HCT116 (cell line): ENCODE results near the gene TCEAL9. TPM values are rescaled to one million over a fixed set of nuclear protein-coding genes. Genes with fewer than 3 reads are reported as not detected.

Experiments used
- ATAC-seq: fragments of 200-7000 bp; cut with Tn5 transposase; 2 replicates; pipeline ENCODE4 v1.9.1; 2020; ENCODE audit warnings: mild to moderate bottlenecking, moderate library complexity
- BruUV-seq: library from RNA; stranded (reverse); fragments of 400-500 nt; replicated peaks from 2 replicates; lab custom pipeline; 2021; lab: Mats Ljungman, UMichigan
- CTCF ChIA-PET: fragments of 300-600 bp; sonication (Branson Sonifier 250); formaldehyde crosslinking; loops from one replicate; lab custom pipeline; 2021; ENCODE audit warnings: antibody characterized with exemption; lab: Charles Lee
- POLR2A ChIA-PET: fragments of 300-600, 350-600 bp; sonication (Branson Sonifier 250); formaldehyde crosslinking; loops from one replicate; lab custom pipeline; 2021; ENCODE audit warnings: antibody characterized with exemption; lab: Charles Lee
- RAD21 ChIA-PET, 2 experiments: fragments of 300-600 bp; sonication (Branson Sonifier 250); formaldehyde crosslinking; loops; one replicate each; lab custom pipeline; 2023; ENCODE audit warnings: low total read pairs in 2 of 2; ENCODE audit not compliant: uncharacterized antibody in 2 of 2, unreplicated experiment in 2 of 2, low non-redundant PET in 1 of 2; lab: Charles Lee
- DNase-seq: peaks from one replicate; pipeline ENCODE4 v3.0.0-alpha.2; 2010; ENCODE audit warnings: low read depth, low spot score
- H2AFZ ChIP-seq: fragments of 200-600 bp; shearing (Covaris generic), sonication (generic); 2 replicates; pipeline ENCODE4 v1.6.1; 2017; ENCODE audit warnings: low read depth, mixed run types, mixed read lengths, antibody characterized with exemption, low read length; ENCODE audit not compliant: poor library complexity, severe bottlenecking
- H3K27ac ChIP-seq: 2 replicates; pipeline ENCODE4 v1.5.1; 2012; ENCODE audit warnings: low read depth, low read length
- H3K27me3 ChIP-seq: fragments of 200-600 bp; sonication (generic); 2 replicates; pipeline ENCODE4 v1.6.1; 2016; ENCODE audit warnings: mixed run types, low read length, mixed read lengths; ENCODE audit not compliant: insufficient read depth
- H3K36me3 ChIP-seq, 2 experiments: fragments of 200-500 bp in 1 of 2; fragments of 200-600 bp in 1 of 2; sonication (Bioruptor generic) in 1 of 2; sonication (generic) in 1 of 2; 2 replicates each; pipeline versions ENCODE4 v1.5.1 to v1.6.1; 2014 to 2016; ENCODE audit warnings: low read length in 2 of 2, inconsistent platforms in 1 of 2, mixed read lengths in 1 of 2, mixed run types in 1 of 2; ENCODE audit not compliant: insufficient read depth in 2 of 2, control insufficient read depth in 1 of 2
- H3K4me1 ChIP-seq, 2 experiments: fragments of 200-600 bp in 1 of 2; sonication (generic) in 1 of 2; 2 replicates each; pipeline versions ENCODE4 v1.5.1 to v1.6.1; 2012 to 2017; ENCODE audit warnings: low read length in 2 of 2, inconsistent platforms in 1 of 2, mild to moderate bottlenecking in 1 of 2, mixed read lengths in 1 of 2, mixed run types in 1 of 2, moderate library complexity in 1 of 2; ENCODE audit not compliant: insufficient read depth in 2 of 2, control insufficient read depth in 1 of 2
- H3K4me2 ChIP-seq: fragments of 200-600 bp; sonication (generic); 2 replicates; pipeline ENCODE4 v1.6.1; 2017; ENCODE audit warnings: mixed run types, low read length, mixed read lengths
- H3K4me3 ChIP-seq, 2 experiments: fragments of 200-600 bp in 1 of 2; sonication (generic) in 1 of 2; replicated peaks in 1 of 2; 2 replicates each; pipeline ENCODE4 v1.5.1; 2011 to 2016; ENCODE audit warnings: low read length in 2 of 2, control low read depth in 1 of 2, low read depth in 1 of 2, mild to moderate bottlenecking in 1 of 2, mixed read lengths in 1 of 2, mixed run types in 1 of 2
- H3K79me2 ChIP-seq: fragments of 200-600 bp; sonication (generic); 2 replicates; pipeline ENCODE4 v1.6.1; 2017; ENCODE audit warnings: mild to moderate bottlenecking, mixed run types, low read length, moderate library complexity, mixed read lengths; ENCODE audit not compliant: insufficient read depth
- H3K9ac ChIP-seq: fragments of 200-600 bp; sonication (generic); 2 replicates; pipeline ENCODE4 v1.6.1; 2016; ENCODE audit warnings: low read length, mixed read lengths
- H3K9me2 ChIP-seq: fragments of 200-600 bp; sonication (generic), shearing (Covaris generic); 2 replicates; pipeline ENCODE4 v1.6.1; 2017; ENCODE audit warnings: mixed run types, mild to moderate bottlenecking, moderate library complexity; ENCODE audit not compliant: insufficient read depth
- H3K9me3 ChIP-seq, 2 experiments: fragments of 200-500 bp in 1 of 2; fragments of 200-600 bp in 1 of 2; sonication (Bioruptor generic) in 1 of 2; sonication (generic) in 1 of 2; 2 replicates each; pipeline ENCODE4 v1.6.1; 2014 to 2017; ENCODE audit warnings: low read length in 2 of 2, mixed read lengths in 2 of 2, inconsistent platforms in 1 of 2, low read depth in 1 of 2, mild to moderate bottlenecking in 1 of 2, mixed run types in 1 of 2, moderate library complexity in 1 of 2; ENCODE audit not compliant: control insufficient read depth in 1 of 2, insufficient read depth in 1 of 2
- H4K20me1 ChIP-seq: fragments of 200-600 bp; sonication (generic), shearing (Covaris generic); 2 replicates; pipeline ENCODE4 v1.6.1; 2017; ENCODE audit warnings: mixed run types, mild to moderate bottlenecking, moderate library complexity; ENCODE audit not compliant: insufficient read depth
- EGR1 ChIP-seq: IDR thresholded peaks from 2 replicates; pipeline ENCODE4 v1.6.1; 2012; ENCODE audit warnings: low read depth
- EZH2 ChIP-seq: fragments of 200-600 bp; sonication (generic); IDR thresholded peaks from 2 replicates; pipeline ENCODE4 v1.6.1; 2017; ENCODE audit warnings: antibody characterized with exemption, mixed run types
- RAD21 ChIP-seq: IDR thresholded peaks from 2 replicates; pipeline ENCODE4 v1.6.1; 2012; ENCODE audit warnings: low read depth, mild to moderate bottlenecking
- SRF ChIP-seq: IDR thresholded peaks from 2 replicates; pipeline ENCODE4 v1.6.1; 2012; ENCODE audit warnings: low read depth
- YY1 ChIP-seq: IDR thresholded peaks from 2 replicates; pipeline ENCODE4 v1.6.1; 2011; ENCODE audit warnings: low read length, low read depth, moderate library complexity, mild to moderate bottlenecking; ENCODE audit not compliant: insufficient replicate concordance; ENCODE audit errors: extremely low read depth
- ZBTB33 ChIP-seq: IDR thresholded peaks from 2 replicates; pipeline ENCODE4 v1.6.1; 2011; ENCODE audit warnings: mild to moderate bottlenecking, low read length, moderate library complexity; ENCODE audit not compliant: insufficient replicate concordance; ENCODE audit errors: extremely low read depth
- ZNF274 ChIP-seq: fragments of 200-500 bp; sonication (Bioruptor generic); IDR thresholded peaks from 2 replicates; pipeline ENCODE4 v1.6.1; 2014; ENCODE audit warnings: mild to moderate bottlenecking, low read depth, low read length, inconsistent platforms
- intact Hi-C: fragments of 100-400 bp; cut with micrococcal nuclease; formaldehyde crosslinking; loops from 2 replicates; pipeline ENCODE4 v1.10.0; 2022
- total RNA-seq: library from RNA; stranded (reverse); gene quantifications from one replicate; pipeline ENCODE4 v1.2.1, GENCODE V29; 2021; ENCODE audit not compliant: unreplicated experiment
- TF ChIP-seq, protein P1 (sequence below): IDR thresholded peaks from 2 replicates; pipeline ENCODE4 v1.6.1; 2012

The TCEAL9 gene
- total RNA-seq, 1 experiment from 2014 or later = 28.8 TPM

GRCh38 chrX:103367502-103367901, 11.2 kb downstream of the TCEAL9 start (continued):
- TF ChIP-seq, protein P1, sequence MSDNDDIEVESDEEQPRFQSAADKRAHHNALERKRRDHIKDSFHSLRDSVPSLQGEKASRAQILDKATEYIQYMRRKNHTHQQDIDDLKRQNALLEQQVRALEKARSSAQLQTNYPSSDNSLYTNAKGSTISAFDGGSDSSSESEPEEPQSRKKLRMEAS = no peak
- no peak for TF ChIP-seq RAD21
- no peak for TF ChIP-seq ZNF274
- no peak for TF ChIP-seq EZH2
- no peak for TF ChIP-seq ZBTB33
- TF ChIP-seq YY1 = no peak
- TF ChIP-seq SRF = no peak

DNA sequence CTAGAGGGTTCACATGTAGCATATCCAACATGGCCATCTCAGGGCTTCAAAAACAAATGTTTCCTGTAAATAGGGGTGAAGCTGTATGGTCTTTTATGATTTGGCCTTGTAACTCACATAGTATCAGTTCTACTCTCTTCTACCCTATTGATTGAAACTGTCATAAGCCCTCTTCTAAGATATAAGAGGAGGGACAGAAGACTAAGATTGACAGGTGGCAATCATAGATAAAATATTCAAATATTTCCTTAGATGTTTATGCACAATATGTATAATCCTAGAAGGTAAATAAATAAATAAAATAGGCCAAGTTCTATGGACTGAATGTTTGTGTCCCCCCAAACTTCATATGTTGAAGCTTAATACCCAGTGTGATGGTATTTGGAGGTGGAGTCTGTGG, 13.2 kb downstream of the TCEAL9 start:
- no peaks in the 10 kb centered on the region for H3K9me3 ChIP-seq
- intact Hi-C loops = no loop called here
- peaks cover 0 to 7% of the 10 kb centered on the region in 2 experiments; a peak in 2 of 4 replicates for H3K4me1 ChIP-seq
- RAD21 ChIA-PET = no interaction called here
- BruUV-seq = no TSS peak
- POLR2A ChIA-PET = no interaction called here
- no peak overlapping the region for H3K27ac ChIP-seq
- ATAC-seq (no peak), DNase-seq (no peak)
- no peak overlapping the region for H3K4me3 ChIP-seq
- TF ChIP-seq ZBTB33 (no peak), YY1 (no peak), RAD21 (no peak), ZNF274 (no peak), EGR1 (no peak)
- H3K36me3 ChIP-seq = no peaks in the 10 kb centered on the region
- no peaks in the 10 kb centered on the region for H3K27me3 ChIP-seq
- CTCF ChIA-PET = no interaction called here
- H4K20me1 ChIP-seq = no peaks in the 10 kb centered on the region
- H3K4me2 ChIP-seq = no peak overlapping the region
- no peaks in the 10 kb centered on the region for H3K79me2 ChIP-seq
- no peak overlapping the region for H3K9ac ChIP-seq
- no peak overlapping the region for H2AFZ ChIP-seq
- H3K9me2 ChIP-seq = no peaks in the 10 kb centered on the region
